Thyroid gland (tissue), 4 donors: ENCODE data around the gene ZBTB12.
A peak's percentile ranks its signal among the peaks of the same experiment; 100 is the strongest.

Source experiments
- POLR2A ChIP-seq, 2 donors: fragments of 450-650 bp; IDR thresholded peaks; one replicate each; pipeline ENCODE4 v1.6.1; 2017; ENCODE audit warnings: antibody characterized with exemption in 2 of 2, mild to moderate bottlenecking in 2 of 2, moderate library complexity in 1 of 2
- TF ChIP-seq, protein P1 (sequence below), 6 experiments: fragments of 200-600 bp in 3 of 6; fragments of 450-650 bp in 3 of 6; sonication (generic) in 3 of 6; IDR thresholded peaks; one replicate each; pipeline ENCODE4 v1.5.1; 2016 to 2019; ENCODE audit warnings: antibody characterized with exemption in 6 of 6, mild to moderate bottlenecking in 2 of 6, inconsistent platforms in 1 of 6, moderate library complexity in 1 of 6

DNA sequence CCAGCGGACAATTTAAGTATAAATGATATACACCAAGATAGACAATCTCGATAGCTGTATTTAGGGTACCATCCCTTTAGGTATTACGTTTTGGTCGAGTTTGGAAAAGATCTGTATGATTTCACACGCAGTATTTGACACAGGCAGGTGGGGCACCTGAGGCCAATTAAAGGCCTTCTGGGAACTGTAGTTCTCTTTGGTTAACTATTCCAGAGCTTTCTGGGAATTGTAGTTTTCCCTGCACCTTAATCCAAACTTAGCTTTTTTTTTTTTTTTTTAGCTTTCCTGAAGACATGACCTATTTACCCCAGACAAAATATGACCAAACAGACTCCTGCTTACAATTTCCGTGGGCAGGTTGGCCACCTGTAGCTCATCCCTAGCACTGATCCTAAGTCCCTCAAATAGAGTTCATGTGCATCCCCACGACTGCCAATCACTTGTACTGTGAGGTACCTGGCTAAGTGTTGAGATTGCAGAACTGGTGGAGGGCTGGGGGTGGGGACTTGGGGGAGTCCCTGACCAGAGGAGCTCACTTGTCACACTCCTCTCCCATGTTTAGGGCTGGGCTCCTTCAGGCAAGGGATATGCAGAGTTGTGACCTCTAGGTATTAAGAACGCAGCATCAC is 3.4 kb downstream of the ZBTB12 start:
- TF ChIP-seq, protein P1, sequence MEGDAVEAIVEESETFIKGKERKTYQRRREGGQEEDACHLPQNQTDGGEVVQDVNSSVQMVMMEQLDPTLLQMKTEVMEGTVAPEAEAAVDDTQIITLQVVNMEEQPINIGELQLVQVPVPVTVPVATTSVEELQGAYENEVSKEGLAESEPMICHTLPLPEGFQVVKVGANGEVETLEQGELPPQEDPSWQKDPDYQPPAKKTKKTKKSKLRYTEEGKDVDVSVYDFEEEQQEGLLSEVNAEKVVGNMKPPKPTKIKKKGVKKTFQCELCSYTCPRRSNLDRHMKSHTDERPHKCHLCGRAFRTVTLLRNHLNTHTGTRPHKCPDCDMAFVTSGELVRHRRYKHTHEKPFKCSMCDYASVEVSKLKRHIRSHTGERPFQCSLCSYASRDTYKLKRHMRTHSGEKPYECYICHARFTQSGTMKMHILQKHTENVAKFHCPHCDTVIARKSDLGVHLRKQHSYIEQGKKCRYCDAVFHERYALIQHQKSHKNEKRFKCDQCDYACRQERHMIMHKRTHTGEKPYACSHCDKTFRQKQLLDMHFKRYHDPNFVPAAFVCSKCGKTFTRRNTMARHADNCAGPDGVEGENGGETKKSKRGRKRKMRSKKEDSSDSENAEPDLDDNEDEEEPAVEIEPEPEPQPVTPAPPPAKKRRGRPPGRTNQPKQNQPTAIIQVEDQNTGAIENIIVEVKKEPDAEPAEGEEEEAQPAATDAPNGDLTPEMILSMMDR (IDR thresholded peaks at IDR 0.05), result peak in 1 of 6 experiments; percentile 7
- peak in 1 of 2 donors; percentile 60 for TF ChIP-seq POLR2A (IDR thresholded peaks at IDR 0.05)
